PC-3 (cell line): ENCODE results near the gene TGM3. TPM values are rescaled to one million over a fixed set of nuclear protein-coding genes. Genes with fewer than 3 reads are reported as not detected.

ENCODE experiments used
- ATAC-seq: fragments of 200-7000 bp; cut with Tn5 transposase; 2 replicates; pipeline ENCODE4 v1.9.1; 2020; ENCODE audit warnings: mild to moderate bottlenecking, moderate library complexity
- BruUV-seq: library from RNA; stranded (reverse); fragments of 400-500 nt; replicated peaks from 2 replicates; lab custom pipeline; 2021; lab: Mats Ljungman, UMichigan
- CTCF ChIA-PET: fragments of 300-600 bp; sonication (Branson Sonifier 250); formaldehyde crosslinking; loops from one replicate; lab custom pipeline; 2022; ENCODE audit warnings: antibody characterized with exemption; lab: Charles Lee
- POLR2A ChIA-PET: fragments of 300-600 bp; sonication (Branson Sonifier 250); formaldehyde crosslinking; loops from one replicate; lab custom pipeline; 2022; ENCODE audit warnings: antibody characterized with exemption; ENCODE audit not compliant: unreplicated experiment; lab: Charles Lee
- DNase-seq: peaks from one replicate; pipeline ENCODE4 v3.0.0-alpha.2; 2015
- H2AFZ ChIP-seq: fragments of 300-600 bp; sonication (generic); 2 replicates; pipeline ENCODE4 v1.6.0; 2016; ENCODE audit warnings: antibody characterized with exemption, low read length
- H3F3A ChIP-seq: fragments of 300-600 bp; sonication (generic); one replicate; pipeline ENCODE4 v1.6.0; 2017; ENCODE audit warnings: antibody characterized with exemption, low read length, control low read depth, mild to moderate bottlenecking; ENCODE audit not compliant: unreplicated experiment
- H3K27ac ChIP-seq: fragments of 300-600 bp; sonication (generic); 2 replicates; pipeline ENCODE4 v1.5.1; 2016; ENCODE audit warnings: mild to moderate bottlenecking, low read length
- H3K27me3 ChIP-seq: fragments of 300-600 bp; sonication (generic); 2 replicates; pipeline ENCODE4 v1.6.1; 2016; ENCODE audit warnings: low read length, mixed read lengths
- H3K36me3 ChIP-seq: fragments of 300-600 bp; sonication (generic); 2 replicates; pipeline ENCODE4 v1.6.1; 2016; ENCODE audit warnings: low read depth, mixed run types, low read length, mixed read lengths
- H3K4me1 ChIP-seq: fragments of 300-600 bp; sonication (generic); 2 replicates; pipeline ENCODE4 v1.5.1; 2016; ENCODE audit warnings: low read length; ENCODE audit not compliant: insufficient read depth
- H3K4me2 ChIP-seq: fragments of 300-600 bp; sonication (generic); 2 replicates; pipeline ENCODE4 v1.6.0; 2016; ENCODE audit warnings: low read length
- H3K4me3 ChIP-seq: fragments of 300-600 bp; sonication (generic); 2 replicates; pipeline ENCODE4 v1.5.1; 2016; ENCODE audit warnings: mild to moderate bottlenecking, low read length, mixed read lengths
- H3K79me2 ChIP-seq: fragments of 300-600 bp; sonication (generic); 2 replicates; pipeline ENCODE4 v1.6.1; 2017; ENCODE audit warnings: low read length, mixed read lengths
- H3K9ac ChIP-seq: fragments of 300-600 bp; sonication (generic); 2 replicates; pipeline ENCODE4 v1.6.0; 2016; ENCODE audit warnings: mild to moderate bottlenecking, low read length
- H3K9me2 ChIP-seq: fragments of 300-600 bp; sonication (generic); replicated peaks from 2 replicates; pipeline ENCODE4 v1.6.1; 2016; ENCODE audit warnings: mixed run types, low read length, mixed read lengths
- H3K9me3 ChIP-seq: fragments of 300-600 bp; sonication (generic); 2 replicates; pipeline ENCODE4 v1.6.1; 2016; ENCODE audit warnings: low read length, mixed read lengths
- H4K20me1 ChIP-seq: fragments of 300-600 bp; sonication (generic); 2 replicates; pipeline ENCODE4 v1.6.1; 2016; ENCODE audit warnings: low read length, mixed read lengths
- CTCF ChIP-seq: fragments of 300-600 bp; sonication (generic); conservative IDR thresholded peaks from 2 replicates; pipeline ENCODE4 v1.5.1; 2017; ENCODE audit warnings: antibody characterized with exemption, low read depth, mild to moderate bottlenecking, low read length
- EZH2 ChIP-seq: fragments of 300-600 bp; sonication (generic); IDR thresholded peaks from one replicate; pipeline ENCODE4 v1.6.1; 2017; ENCODE audit warnings: antibody characterized with exemption, mild to moderate bottlenecking, low read length; ENCODE audit not compliant: unreplicated experiment
- EZH2phosphoT487 ChIP-seq: fragments of 300-600 bp; sonication (generic); IDR thresholded peaks from 2 replicates; pipeline ENCODE4 v1.6.1; 2018; ENCODE audit warnings: mild to moderate bottlenecking, antibody characterized with exemption, low read length, borderline replicate concordance
- intact Hi-C: fragments of 100-400 bp; cut with micrococcal nuclease; formaldehyde crosslinking; loops from 2 replicates; pipeline ENCODE4 v1.9.0; 2023
- total RNA-seq: library from RNA; depleted of rRNA; stranded (reverse); fragments of >200 nt; gene quantifications from 2 replicates; pipeline ENCODE4 v1.2.3, GENCODE V29; 2014

The TGM3 gene
- total RNA-seq, 1 experiment from 2014 or later: not detected

GRCh38 chr20:2378893-2379292 lies 83.1 kb downstream of the TGM3 start:
- no peaks in the 10 kb centered on the region for H3F3A ChIP-seq
- no peaks in the 10 kb centered on the region for H3K79me2 ChIP-seq
- H3K4me1 ChIP-seq: no peaks in the 10 kb centered on the region
- H3K27me3 ChIP-seq: peaks cover 48% of the 10 kb centered on the region
- no peaks in the 10 kb centered on the region for H3K36me3 ChIP-seq
- H3K9ac ChIP-seq: no peak overlapping the region
- no peak overlapping the region for H3K4me3 ChIP-seq
- no peaks in the 10 kb centered on the region for H4K20me1 ChIP-seq
- intact Hi-C loops: no loop called here
- no peak for ATAC-seq
- no peak overlapping the region for H2AFZ ChIP-seq
- no TSS peak for BruUV-seq
- H3K9me2 ChIP-seq: no peaks in the 10 kb centered on the region
- CTCF ChIA-PET: no interaction called here
- H3K27ac ChIP-seq: no peak overlapping the region
- POLR2A ChIA-PET: no interaction called here
- TF ChIP-seq EZH2 (no peak), CTCF (no peak), EZH2phosphoT487 (no peak)
- H3K4me2 ChIP-seq: no peak overlapping the region
- no peaks in the 10 kb centered on the region for H3K9me3 ChIP-seq
- no peak for DNase-seq

GRCh38 chr20:2379511-2380229 lies 83.9 kb downstream of the TGM3 start:
- intact Hi-C loops: no loop called here
- DNase-seq: no peak
- Histone ChIP-seq H3K9me3 (no peaks in the 10 kb centered on the region), H2AFZ (no peak overlapping the region), H3K27me3 (peaks cover 41% of the 10 kb centered on the region), H3K36me3 (no peaks in the 10 kb centered on the region), H3K4me1 (no peaks in the 10 kb centered on the region), H3K9me2 (no peaks in the 10 kb centered on the region), H3F3A (no peaks in the 10 kb centered on the region), H3K27ac (no peak overlapping the region), H3K79me2 (no peaks in the 10 kb centered on the region), H3K9ac (no peak overlapping the region), H3K4me2 (no peak overlapping the region), H3K4me3 (no peak overlapping the region), H4K20me1 (no peaks in the 10 kb centered on the region)
- no peak for TF ChIP-seq EZH2phosphoT487
- TF ChIP-seq EZH2: no peak
- no peak for TF ChIP-seq CTCF
- ChIA-PET POLR2A (no interaction called here), CTCF (no interaction called here)
- ATAC-seq: no peak
- no TSS peak for BruUV-seq

GRCh38 chr20:2380601-2381000 lies 84.8 kb downstream of the TGM3 start, which contains the start of gene TGM6:
Gene TGM6 (plus strand): TSS chr20:2380901. CDS start chr20:2380969, 68 bp downstream.
- no peaks in the 10 kb centered on the region for H3F3A ChIP-seq
- H3K9me3 ChIP-seq: no peaks in the 10 kb centered on the region
- peaks cover 36% of the 10 kb centered on the region for H3K27me3 ChIP-seq
- no peaks in the 10 kb centered on the region for H3K79me2 ChIP-seq
- no peaks in the 10 kb centered on the region for H4K20me1 ChIP-seq
- no peak within 1 kb of the TSS for H3K9ac ChIP-seq
- H3K36me3 ChIP-seq: no peaks in the 10 kb centered on the region
- no peak within 1 kb of the TSS for H3K4me3 ChIP-seq
- intact Hi-C loops: no loop called here
- no TSS peak for BruUV-seq
- no peak for ATAC-seq
- no peak within 1 kb of the TSS for H3K27ac ChIP-seq
- POLR2A ChIA-PET: no interaction called here
- CTCF ChIA-PET: no interaction called here
- DNase-seq: no peak
- H3K9me2 ChIP-seq: no peaks in the 10 kb centered on the region
- H3K4me1 ChIP-seq: no peaks in the 10 kb centered on the region
- H3K4me2 ChIP-seq: no peak within 1 kb of the TSS
- no peak within 1 kb of the TSS for H2AFZ ChIP-seq
- TF ChIP-seq EZH2: no peak
- TF ChIP-seq CTCF: no peak
- TF ChIP-seq EZH2phosphoT487: no peak
